Common myeloid progenitor, CD34-positive (primary cell): ENCODE results near the gene KCNIP3.
"Not testable (repeated sequence)": the region's sequence is repeated elsewhere in the genome, so short reads cannot be mapped to it uniquely, and the experiment has no call there.

ENCODE experiments used
- CTCF ChIA-PET: fragments of 350-600 bp; sonication (Branson Sonifier 250); formaldehyde crosslinking; loops from one replicate; lab custom pipeline; 2021; ENCODE audit warnings: antibody characterized with exemption; lab: Charles Lee
- POLR2A ChIA-PET: fragments of 350-600 bp; sonication (Branson Sonifier 250); formaldehyde crosslinking; loops from one replicate; lab custom pipeline; 2021; ENCODE audit warnings: antibody characterized with exemption; lab: Charles Lee
- DNase-seq, 3 donors: peaks; one replicate each; pipeline versions ENCODE4 v3.0.0 to v3.0.0-alpha.2; 2013
- H3K27ac ChIP-seq, 2 experiments: 1 replicate in 1 of 2; 2 replicates in 1 of 2; pipeline ENCODE4 v1.7.0; 2013; ENCODE audit warnings: inconsistent platforms in 2 of 2, low read length in 2 of 2, mild to moderate bottlenecking in 2 of 2, low read depth in 1 of 2, moderate library complexity in 1 of 2; ENCODE audit not compliant: severe bottlenecking in 2 of 2, insufficient read depth in 1 of 2, poor library complexity in 1 of 2
- H3K27me3 ChIP-seq, 5 experiments: replicated peaks in 2 of 5; 1 replicate in 3 of 5; 2 replicates in 2 of 5; pipeline versions ENCODE4 v1.6.1 to v1.7.0; 2013; ENCODE audit warnings: low read length in 4 of 5, mild to moderate bottlenecking in 2 of 5, moderate library complexity in 2 of 5, inconsistent platforms in 1 of 5; ENCODE audit not compliant: insufficient read depth in 5 of 5, control insufficient read depth in 4 of 5
- H3K36me3 ChIP-seq, 4 experiments: 1 replicate in 2 of 4; 2 replicates in 2 of 4; pipeline versions ENCODE4 v1.6.1 to v1.7.0; 2013; ENCODE audit warnings: low read length in 3 of 4, control low read depth in 1 of 4, mild to moderate bottlenecking in 1 of 4; ENCODE audit not compliant: control insufficient read depth in 4 of 4, insufficient read depth in 4 of 4
- H3K4me1 ChIP-seq, 4 experiments: 1 replicate in 3 of 4; 2 replicates in 1 of 4; pipeline versions ENCODE4 v1.6.1 to v1.7.1; 2013; ENCODE audit warnings: low read length in 3 of 4, mild to moderate bottlenecking in 3 of 4, control low read depth in 1 of 4, inconsistent platforms in 1 of 4, moderate library complexity in 1 of 4; ENCODE audit not compliant: control insufficient read depth in 4 of 4, insufficient read depth in 4 of 4; ENCODE audit errors: control extremely low read depth in 1 of 4
- H3K4me3 ChIP-seq, 7 experiments: 1 replicate in 4 of 7; 2 replicates in 3 of 7; pipeline versions ENCODE4 v1.5.1 to v1.7.0; 2013; ENCODE audit warnings: mild to moderate bottlenecking in 7 of 7, low read length in 6 of 7, moderate library complexity in 6 of 7, inconsistent platforms in 2 of 7, low read depth in 2 of 7, control low read depth in 1 of 7; ENCODE audit not compliant: insufficient read depth in 4 of 7, control insufficient read depth in 1 of 7; ENCODE audit errors: extremely low read depth in 1 of 7
- H3K9me3 ChIP-seq, 5 experiments: 1 replicate in 4 of 5; 2 replicates in 1 of 5; pipeline versions ENCODE4 v1.6.1 to v1.7.1; 2013; ENCODE audit warnings: low read length in 4 of 5, mild to moderate bottlenecking in 2 of 5, inconsistent platforms in 1 of 5, low read depth in 1 of 5, moderate library complexity in 1 of 5; ENCODE audit not compliant: control insufficient read depth in 4 of 5, insufficient read depth in 2 of 5; ENCODE audit errors: control extremely low read depth in 1 of 5
- WGBS: methylation state at CpG from one replicate; pipeline ENCODE4 v1.1.5; 2013; ENCODE audit not compliant: insufficient coverage; 5-methylcytosine and 5-hydroxymethylcytosine counted together

Gene KCNIP3

DNA sequence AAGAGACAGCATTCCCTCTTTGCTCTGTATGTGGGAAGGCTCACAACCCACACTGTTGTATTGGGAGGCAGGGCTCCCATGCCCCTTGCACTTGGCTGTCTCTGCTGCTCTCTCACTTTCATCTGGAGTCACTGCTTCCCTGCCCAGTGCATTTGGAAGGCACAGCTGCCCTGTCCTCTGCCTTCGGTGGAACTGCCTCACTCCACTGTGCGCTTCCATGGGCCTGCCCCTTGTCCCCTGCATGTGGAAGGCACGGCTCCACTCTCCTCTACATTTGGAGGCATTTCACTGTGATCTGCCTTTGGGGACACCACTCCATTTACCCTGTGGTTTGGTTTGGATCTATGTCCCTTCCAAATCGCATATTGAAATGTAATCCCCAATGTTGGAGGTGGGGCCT is 32.0 kb upstream of the KCNIP3 start:
- Histone ChIP-seq H3K9me3 (no peaks in the 10 kb centered on the region), H3K27me3 (peaks cover 0 to 2% (median 0%) of the 10 kb centered on the region in 5 experiments), H3K4me1 (peaks cover 0 to 4% (median 0%) of the 10 kb centered on the region in 4 experiments), H3K27ac (no peak overlapping the region), H3K4me3 (no peak overlapping the region), H3K36me3 (no peaks in the 10 kb centered on the region)
- ChIA-PET POLR2A (no interaction called here), CTCF (no interaction called here)
- no peak for DNase-seq
- WGBS: 93% methylated on average over 3 of the region's 4 CpGs

DNA sequence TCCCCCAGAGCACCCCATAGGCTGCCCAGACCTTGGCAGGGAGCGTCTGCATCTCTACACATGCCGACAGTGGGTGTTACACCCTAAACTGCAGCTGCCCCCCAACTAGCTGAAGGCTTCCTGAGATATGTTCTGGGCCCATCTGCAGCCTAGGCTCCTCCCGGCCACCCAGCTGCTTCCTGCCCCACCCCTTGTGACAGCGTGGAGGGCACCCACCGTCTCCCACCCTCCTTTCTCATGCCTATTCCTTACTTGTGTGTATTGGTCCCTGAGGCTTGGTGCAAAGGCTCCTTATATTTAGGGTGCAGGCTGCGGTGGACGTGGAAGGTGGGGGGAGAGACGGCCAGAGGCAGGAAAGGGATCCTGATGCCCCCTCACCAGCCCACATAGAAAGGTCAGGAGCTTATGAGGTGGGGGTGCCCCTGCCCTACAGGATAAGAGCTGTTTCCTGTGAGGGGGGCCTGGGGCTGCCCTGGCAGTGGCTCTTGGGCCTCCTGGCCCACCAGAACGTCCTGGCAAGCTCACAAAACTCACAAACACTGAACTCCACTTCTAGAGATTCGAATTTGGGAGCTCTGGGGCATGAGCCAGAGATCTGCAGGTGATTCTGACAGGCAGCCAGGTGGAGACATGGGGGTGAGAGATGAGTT is 30.2 kb upstream of the KCNIP3 start:
- no peak overlapping the region for H3K27ac ChIP-seq
- no peaks in the 10 kb centered on the region for H3K4me1 ChIP-seq
- ChIA-PET POLR2A (no interaction called here), CTCF (interaction anchor here (1.6 kb wide), 1 partner anchor 11 kb away, joined by 5 read pairs; no protein-coding TSS in a partner anchor)
- no peak overlapping the region for H3K4me3 ChIP-seq
- H3K27me3 ChIP-seq: peaks cover 0 to 2% (median 0%) of the 10 kb centered on the region in 5 experiments
- 83% methylated on average over 8 of the region's 10 CpGs for WGBS
- DNase-seq: no peak
- H3K9me3 ChIP-seq: no peaks in the 10 kb centered on the region
- no peaks in the 10 kb centered on the region for H3K36me3 ChIP-seq

DNA sequence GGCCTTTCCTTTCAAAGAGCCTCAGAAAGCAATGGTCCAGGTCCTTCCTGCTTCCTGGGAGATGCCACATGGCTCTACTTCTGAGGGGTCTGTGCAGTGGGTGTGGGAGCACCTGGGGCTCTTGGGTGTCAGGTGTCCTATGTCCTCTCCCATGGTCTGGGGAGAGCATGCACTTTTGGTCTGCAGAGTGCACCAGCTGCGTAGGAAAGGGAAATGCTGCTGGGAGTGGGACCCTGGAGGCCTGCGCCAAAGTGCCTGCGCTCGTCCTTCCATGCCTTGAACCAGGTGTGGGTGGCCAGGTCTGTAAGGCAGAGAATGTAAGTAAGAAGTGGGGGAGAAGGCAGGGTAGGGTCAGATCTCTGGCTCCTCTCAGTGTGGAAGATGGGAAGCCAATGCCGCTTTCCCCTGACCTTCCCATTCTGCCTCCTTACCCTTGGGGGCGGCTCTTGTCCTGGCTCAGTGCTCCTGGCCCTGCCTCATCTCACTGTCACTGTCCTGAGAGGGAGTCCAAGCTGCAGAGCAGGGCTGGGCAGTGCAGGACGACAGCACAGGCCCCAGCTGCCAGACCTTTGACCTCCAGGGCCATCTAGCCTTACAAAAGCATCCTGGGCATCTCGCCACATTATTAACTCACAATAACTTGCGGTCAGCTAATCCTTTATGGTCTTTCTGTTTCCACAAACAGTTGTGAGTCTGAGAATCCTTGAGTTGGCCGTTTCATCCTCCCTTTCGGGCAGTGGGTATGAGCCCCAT is 29.5 kb upstream of the KCNIP3 start:
- ChIA-PET POLR2A (no interaction called here), CTCF (interaction anchor here (1.6 kb wide), 1 partner anchor 10 kb away, joined by 5 read pairs; no protein-coding TSS in a partner anchor)
- no peaks in the 10 kb centered on the region for H3K9me3 ChIP-seq
- peaks cover 0 to 2% (median 0%) of the 10 kb centered on the region in 5 experiments for H3K27me3 ChIP-seq
- WGBS: 99% methylated on average over 8 of the region's 11 CpGs
- no peaks in the 10 kb centered on the region for H3K36me3 ChIP-seq
- DNase-seq: no peak
- no peaks in the 10 kb centered on the region for H3K4me1 ChIP-seq
- H3K4me3 ChIP-seq: no peak overlapping the region
- no peak overlapping the region for H3K27ac ChIP-seq

DNA sequence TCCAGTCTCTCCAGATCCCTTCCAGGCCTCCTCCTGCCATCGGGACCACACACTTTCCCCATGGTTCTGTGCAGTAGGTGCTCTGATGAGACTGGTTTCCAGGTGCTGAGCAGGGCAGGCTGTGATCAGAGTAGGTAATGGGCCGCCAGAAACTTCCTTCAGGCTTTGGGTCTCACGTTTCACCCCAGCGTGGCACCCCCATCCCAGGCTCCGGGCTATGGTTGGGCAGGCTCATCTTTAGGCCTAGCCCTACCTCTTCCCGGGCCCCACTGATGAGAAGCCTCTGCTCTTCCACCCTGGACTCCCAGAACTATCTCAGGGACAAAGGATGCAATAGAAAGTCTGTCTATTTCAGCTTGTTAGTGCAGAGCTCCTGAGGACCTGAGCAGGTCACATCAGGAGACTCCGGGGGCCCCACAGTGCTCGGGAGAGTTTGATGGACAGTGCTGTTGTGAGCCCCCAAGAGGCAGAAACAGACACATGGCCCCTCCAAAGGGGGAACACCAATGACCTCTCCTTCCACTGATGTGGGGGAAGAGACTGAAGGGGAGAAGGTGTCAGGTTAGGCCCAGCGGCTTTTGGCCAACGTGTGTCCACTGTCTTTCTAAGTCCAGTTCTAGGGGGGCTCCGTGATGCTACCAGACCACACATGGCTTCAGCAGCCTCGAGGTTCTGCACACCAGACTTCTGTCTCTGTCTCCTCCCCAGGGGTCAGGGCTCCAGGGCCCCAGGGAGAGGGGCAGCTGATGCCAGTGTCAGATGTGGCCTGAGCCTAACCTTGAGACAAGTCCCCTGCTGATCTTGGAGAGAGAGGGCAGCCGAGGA is 28.7 kb upstream of the KCNIP3 start:
- Histone ChIP-seq H3K27me3 (no peaks in the 10 kb centered on the region), H3K9me3 (no peaks in the 10 kb centered on the region), H3K36me3 (no peaks in the 10 kb centered on the region), H3K4me1 (peaks cover 0 to 2% (median under 1%) of the 10 kb centered on the region in 4 experiments), H3K4me3 (no peak overlapping the region), H3K27ac (no peak overlapping the region)
- no peak for DNase-seq
- CTCF ChIA-PET: no interaction called here
- WGBS: 97% methylated on average over 12 of the region's 13 CpGs
- POLR2A ChIA-PET: no interaction called here

DNA sequence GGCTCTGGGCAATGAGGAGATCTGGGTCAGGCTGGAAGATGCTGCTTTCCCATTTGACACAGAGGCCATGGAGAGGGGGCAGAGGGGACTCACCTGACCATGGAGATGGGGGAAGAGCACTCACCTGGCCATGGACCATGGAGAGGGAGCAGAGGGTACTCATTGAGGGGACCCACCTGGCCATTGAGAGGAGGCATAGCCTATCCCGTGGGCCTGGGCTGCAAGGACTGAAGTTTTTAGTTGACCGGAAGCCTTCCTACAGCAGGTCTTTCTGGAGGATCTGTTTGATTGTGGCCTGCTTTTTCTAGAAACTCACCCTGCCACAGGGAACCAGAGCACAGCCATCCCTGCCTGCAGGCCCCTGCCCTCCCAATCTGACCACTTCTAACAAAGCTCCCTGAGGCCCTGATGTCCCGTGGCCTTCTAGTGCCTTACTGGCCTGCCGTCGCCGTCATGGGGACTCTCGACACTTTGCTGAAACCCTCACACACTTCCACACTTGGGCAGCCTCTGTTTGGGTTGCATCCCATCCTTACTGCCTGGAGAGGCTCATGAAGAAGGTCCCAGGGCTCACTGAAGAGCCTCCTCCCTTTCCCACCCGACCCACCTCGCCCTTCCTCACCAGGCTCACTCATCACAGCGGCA is 28.0 kb upstream of the KCNIP3 start:
- no peak overlapping the region for H3K4me3 ChIP-seq
- peaks cover 0 to 8% (median 2%) of the 10 kb centered on the region in 4 experiments for H3K4me1 ChIP-seq
- H3K27me3 ChIP-seq: no peaks in the 10 kb centered on the region
- no peaks in the 10 kb centered on the region for H3K36me3 ChIP-seq
- DNase-seq: no peak
- WGBS: 96% methylated on average over 7 of the region's 10 CpGs
- ChIA-PET CTCF (no interaction called here), POLR2A (no interaction called here)
- no peaks in the 10 kb centered on the region for H3K9me3 ChIP-seq
- H3K27ac ChIP-seq: no peak overlapping the region

DNA sequence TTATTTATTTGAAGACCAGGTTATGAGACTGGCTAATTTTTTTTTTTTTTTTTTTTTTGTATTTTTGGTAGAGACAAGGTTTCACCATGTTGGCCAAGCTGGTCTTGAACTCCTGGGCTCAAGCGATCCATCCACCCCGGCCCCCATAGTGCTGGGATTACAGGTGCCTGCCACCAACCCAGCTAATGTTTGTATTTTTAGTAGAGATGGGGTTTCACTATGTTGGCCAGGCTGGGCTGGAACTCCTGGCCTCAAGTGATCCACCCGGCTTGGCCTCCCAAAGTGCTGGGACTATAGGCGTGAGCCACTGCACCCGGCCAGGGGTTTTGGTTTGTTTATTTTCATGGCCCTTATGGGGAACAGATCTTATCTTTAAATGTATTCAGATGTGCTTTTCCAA is 27.4 kb upstream of the KCNIP3 start:
- DNase-seq, H3K9me3 ChIP-seq, H3K4me3 ChIP-seq, CTCF ChIA-PET, H3K27ac ChIP-seq, H3K4me1 ChIP-seq, POLR2A ChIA-PET, H3K36me3 ChIP-seq, H3K27me3 ChIP-seq: not testable (repeated sequence)
- 100% methylated on average over 2 of the region's 5 CpGs for WGBS
